Breast epithelium (tissue), 3 donors: ENCODE data around the gene TOB1.
"Not testable (repeated sequence)": the region's sequence is repeated elsewhere in the genome, so short reads cannot be mapped to it uniquely, and the experiment has no call there.

ENCODE experiments used
- POLR2A ChIP-seq: fragments of 450-650 bp; IDR thresholded peaks from one replicate; pipeline ENCODE4 v1.6.1; 2016; ENCODE audit warnings: antibody characterized with exemption, mild to moderate bottlenecking, moderate library complexity
- POLR2AphosphoS5 ChIP-seq, 3 donors: sonication (generic); formaldehyde crosslinking; IDR thresholded peaks; one replicate each; pipeline ENCODE4 v1.6.1; 2017; ENCODE audit warnings: antibody characterized with exemption in 3 of 3

DNA sequence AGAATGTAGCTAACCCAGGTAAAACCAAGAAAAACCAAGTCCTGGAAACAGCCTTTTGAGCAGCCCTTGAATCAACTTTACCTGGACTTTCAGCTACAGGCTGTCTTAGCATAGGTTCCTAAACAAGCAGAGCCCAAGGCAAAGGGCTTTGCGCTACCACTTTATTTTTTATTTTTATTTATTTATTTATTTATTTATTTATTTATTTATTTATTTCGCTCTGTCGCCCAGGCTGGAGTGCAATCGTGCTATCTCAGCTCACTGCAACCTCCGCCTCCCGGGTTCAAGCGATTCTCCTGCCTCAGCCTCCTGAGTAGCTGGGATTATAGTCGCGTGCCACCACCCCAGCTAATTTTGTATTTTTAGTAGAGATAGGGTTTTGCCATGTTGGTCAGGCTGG, 10.9 kb upstream of the TOB1 start:
- not testable (repeated sequence) for TF ChIP-seq POLR2AphosphoS5 (IDR thresholded peaks at IDR 0.05); POLR2A
